Fibroblast of lung (primary cell): ENCODE measurements around the gene PDIA5.

Experiments
- CTCF ChIP-seq, 2 donors: IDR thresholded peaks in 1 of 2; conservative IDR thresholded peaks in 1 of 2; 1 replicate in 1 of 2; 2 replicates in 1 of 2; pipeline ENCODE4 v1.5.1; 2011 to 2012; ENCODE audit warnings: low read length in 2 of 2, control low read depth in 1 of 2, inconsistent platforms in 1 of 2, low read depth in 1 of 2, mild to moderate bottlenecking in 1 of 2
- EZH2 ChIP-seq: IDR thresholded peaks from 2 replicates; pipeline ENCODE4 v1.5.1; 2012; ENCODE audit warnings: low read length, control low read depth, mild to moderate bottlenecking; ENCODE audit errors: missing control alignments

- TF ChIP-seq CTCF (conservative IDR thresholded peaks at IDR 0.05 in 1 of 2, IDR thresholded peaks at IDR 0.05 in 1 of 2; ENCODE audit: low read depth in 1 of 2, low read length in 2 of 2) (no peak), EZH2 (no peak)
These were observed 45.4 kb downstream of the PDIA5 start for GRCh38 chr3:123112232-123112631.
